Tibial nerve (tissue), 4 donors: Measurements from ENCODE around the gene PLA2G4D.

Experiments used
- EP300 ChIP-seq, 2 donors: sonication (generic); formaldehyde crosslinking; IDR thresholded peaks; one replicate each; pipeline ENCODE4 v1.6.1; 2017; ENCODE audit warnings: antibody characterized with exemption in 2 of 2, mild to moderate bottlenecking in 1 of 2
- POLR2A ChIP-seq, 2 donors: fragments of 450-650 bp; IDR thresholded peaks; one replicate each; pipeline ENCODE4 v1.6.1; 2017; ENCODE audit warnings: antibody characterized with exemption in 2 of 2, mild to moderate bottlenecking in 2 of 2, moderate library complexity in 2 of 2
- TF ChIP-seq, protein P1 (sequence below), 5 experiments: fragments of 200-600 bp in 3 of 5; fragments of 450-650 bp in 2 of 5; sonication (generic) in 3 of 5; IDR thresholded peaks; one replicate each; pipeline ENCODE4 v1.5.1; 2016 to 2019; ENCODE audit warnings: antibody characterized with exemption in 5 of 5, mild to moderate bottlenecking in 3 of 5, moderate library complexity in 2 of 5

DNA sequence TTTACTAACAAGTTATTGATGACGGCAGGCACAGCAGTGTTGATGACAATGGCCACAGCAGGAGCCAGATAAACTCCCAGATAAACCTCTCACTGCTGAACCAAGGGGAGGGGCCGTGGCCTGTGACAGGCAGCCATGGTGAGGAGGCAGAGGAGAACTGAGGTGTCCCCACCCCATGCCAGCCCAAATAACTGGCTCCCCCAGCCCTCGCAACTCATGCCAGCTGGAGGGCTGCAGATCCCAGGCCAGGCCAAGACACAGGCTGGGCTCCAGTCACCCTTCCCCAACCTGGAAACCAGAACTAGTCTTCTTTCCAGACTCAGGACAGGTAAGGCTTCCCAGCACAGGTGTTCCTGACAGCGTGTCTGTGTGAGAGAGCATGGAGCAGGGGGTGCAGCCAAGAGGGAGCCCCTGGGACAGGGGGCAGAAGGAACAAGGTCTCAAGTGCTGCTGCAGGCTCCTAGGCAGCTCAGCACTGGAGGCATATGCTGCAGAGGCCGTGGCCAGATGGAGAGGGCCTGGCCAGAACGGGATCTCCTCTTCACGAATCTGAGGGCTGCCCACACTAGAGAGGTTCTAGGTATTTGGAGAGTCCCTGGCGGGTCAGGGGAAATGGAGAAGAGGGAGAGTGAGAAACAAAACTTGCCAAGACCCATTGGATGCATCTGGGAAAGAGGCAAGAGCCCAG is 46.2 kb upstream of the PLA2G4D start:
- TF ChIP-seq, protein P1, sequence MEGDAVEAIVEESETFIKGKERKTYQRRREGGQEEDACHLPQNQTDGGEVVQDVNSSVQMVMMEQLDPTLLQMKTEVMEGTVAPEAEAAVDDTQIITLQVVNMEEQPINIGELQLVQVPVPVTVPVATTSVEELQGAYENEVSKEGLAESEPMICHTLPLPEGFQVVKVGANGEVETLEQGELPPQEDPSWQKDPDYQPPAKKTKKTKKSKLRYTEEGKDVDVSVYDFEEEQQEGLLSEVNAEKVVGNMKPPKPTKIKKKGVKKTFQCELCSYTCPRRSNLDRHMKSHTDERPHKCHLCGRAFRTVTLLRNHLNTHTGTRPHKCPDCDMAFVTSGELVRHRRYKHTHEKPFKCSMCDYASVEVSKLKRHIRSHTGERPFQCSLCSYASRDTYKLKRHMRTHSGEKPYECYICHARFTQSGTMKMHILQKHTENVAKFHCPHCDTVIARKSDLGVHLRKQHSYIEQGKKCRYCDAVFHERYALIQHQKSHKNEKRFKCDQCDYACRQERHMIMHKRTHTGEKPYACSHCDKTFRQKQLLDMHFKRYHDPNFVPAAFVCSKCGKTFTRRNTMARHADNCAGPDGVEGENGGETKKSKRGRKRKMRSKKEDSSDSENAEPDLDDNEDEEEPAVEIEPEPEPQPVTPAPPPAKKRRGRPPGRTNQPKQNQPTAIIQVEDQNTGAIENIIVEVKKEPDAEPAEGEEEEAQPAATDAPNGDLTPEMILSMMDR (IDR thresholded peaks at IDR 0.05) = no peak
- no peak for TF ChIP-seq POLR2A (IDR thresholded peaks at IDR 0.05)
- TF ChIP-seq EP300 (IDR thresholded peaks at IDR 0.05) = no peak
